ENCODE data around the gene MRTFA. TPM values are rescaled to one million over a fixed set of nuclear protein-coding genes. Genes with fewer than 3 reads are reported as not detected.

The MRTFA gene
- total RNA-seq, 1 donor: 44.9 TPM

DNA sequence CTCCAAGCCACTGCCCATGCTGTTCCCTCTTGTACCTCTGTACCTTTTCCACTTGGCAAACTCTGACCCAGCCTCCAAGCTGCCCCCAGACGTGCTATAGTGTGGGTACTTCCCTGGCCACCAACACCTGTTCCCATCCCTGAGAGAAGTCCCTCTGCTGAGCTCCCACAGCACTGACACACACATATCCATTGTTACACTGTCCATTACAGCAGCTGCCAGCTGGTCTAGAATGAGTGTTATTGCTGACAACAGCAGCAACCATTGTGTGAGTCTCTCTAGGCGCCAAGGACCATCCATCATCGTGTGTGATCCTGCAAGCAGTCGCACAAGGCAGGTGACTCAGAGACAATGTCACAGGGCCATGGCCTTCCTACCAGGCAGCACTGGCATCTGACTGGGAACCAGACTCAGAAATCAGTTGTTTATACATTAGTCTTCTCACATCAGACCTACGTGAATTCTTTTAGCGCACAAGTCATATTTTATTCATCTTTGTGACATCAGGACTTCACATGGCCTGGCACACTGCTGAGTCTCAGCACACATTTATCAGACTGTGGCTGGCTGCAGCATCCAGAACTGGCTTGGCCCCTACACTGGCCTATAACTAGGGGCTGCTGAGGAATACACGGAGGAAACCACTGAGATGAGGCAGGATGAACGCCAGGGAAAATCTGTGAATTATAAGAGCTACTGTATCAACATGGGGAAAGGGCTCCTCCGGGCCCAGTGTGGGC, 209.8 kb downstream of the MRTFA start:
- no peak for TF ChIP-seq CTCF (IDR thresholded peaks at IDR 0.05; ENCODE audit: insufficient read depth, low read depth, low read length)
- no peak overlapping the region for H3K4me3 ChIP-seq (ENCODE audit: low read depth, low read length)
- no peak for DNase-seq (ENCODE audit: low read depth)

GRCh38 chr22:40425082-40425481, 211.4 kb downstream of the MRTFA start:
- no peak for DNase-seq (ENCODE audit: low read depth)
- no peak for TF ChIP-seq CTCF (IDR thresholded peaks at IDR 0.05; ENCODE audit: insufficient read depth, low read depth, low read length)
- no peak overlapping the region for H3K4me3 ChIP-seq (ENCODE audit: low read depth, low read length)

- no peak for DNase-seq (ENCODE audit: low read depth)
- no peak for TF ChIP-seq CTCF (IDR thresholded peaks at IDR 0.05; ENCODE audit: insufficient read depth, low read depth, low read length)
These were observed 212.5 kb downstream of the MRTFA start for GRCh38 chr22:40423882-40424640.

DNA sequence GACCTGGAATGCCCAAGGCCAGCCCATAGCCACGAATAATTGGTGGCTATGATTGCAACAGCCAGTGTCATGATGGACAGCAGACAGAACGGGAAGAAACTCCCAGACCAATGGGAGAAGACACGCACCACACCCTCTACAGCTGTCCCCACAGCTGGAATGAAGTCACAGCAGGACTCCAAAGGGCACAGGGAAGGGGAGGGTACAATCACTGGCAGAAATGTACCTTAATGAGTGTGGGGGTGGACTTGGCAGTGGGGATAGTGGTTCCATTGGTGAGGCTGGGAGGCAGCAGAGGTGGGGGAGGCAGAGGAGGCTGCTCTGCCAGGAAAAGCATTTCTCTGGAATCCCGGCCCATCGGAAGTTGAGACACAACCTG, 213.2 kb downstream of the MRTFA start:
- DNase-seq (ENCODE audit: low read depth): no peak
- H3K4me3 ChIP-seq (ENCODE audit: low read depth, low read length): no peak overlapping the region
- no peak for TF ChIP-seq CTCF (IDR thresholded peaks at IDR 0.05; ENCODE audit: insufficient read depth, low read depth, low read length)

More at GRCh38 chr22:40423882-40424640, 212.5 kb downstream of the MRTFA start:
- H3K4me3 ChIP-seq (ENCODE audit: low read depth, low read length): no peak overlapping the region

GRCh38 chr22:40422558-40423309, 213.8 kb downstream of the MRTFA start:
- DNase-seq (ENCODE audit: low read depth): no peak
- no peak for TF ChIP-seq CTCF (IDR thresholded peaks at IDR 0.05; ENCODE audit: insufficient read depth, low read depth, low read length)
- H3K4me3 ChIP-seq (ENCODE audit: low read depth, low read length): no peak overlapping the region

- no peak overlapping the region for H3K4me3 ChIP-seq (ENCODE audit: low read depth, low read length)
- no peak for TF ChIP-seq CTCF (IDR thresholded peaks at IDR 0.05; ENCODE audit: insufficient read depth, low read depth, low read length)
- DNase-seq (ENCODE audit: low read depth): no peak
These were observed 214.6 kb downstream of the MRTFA start for GRCh38 chr22:40421941-40422340.

Measured in fibroblast of villous mesenchyme (primary cell).